ENCODE data around the gene UBE3D. TPM values are rescaled to one million over a fixed set of nuclear protein-coding genes. Genes with fewer than 3 reads are reported as not detected.

UBE3D gene
- 10 to 100 TPM in 1 of 3 donors, 1 to 10 TPM in 2; 8.0 to 10.3 (median 9.2) TPM for polyA plus RNA-seq (ENCODE audit: insufficient read length in 3 of 3)

DNA sequence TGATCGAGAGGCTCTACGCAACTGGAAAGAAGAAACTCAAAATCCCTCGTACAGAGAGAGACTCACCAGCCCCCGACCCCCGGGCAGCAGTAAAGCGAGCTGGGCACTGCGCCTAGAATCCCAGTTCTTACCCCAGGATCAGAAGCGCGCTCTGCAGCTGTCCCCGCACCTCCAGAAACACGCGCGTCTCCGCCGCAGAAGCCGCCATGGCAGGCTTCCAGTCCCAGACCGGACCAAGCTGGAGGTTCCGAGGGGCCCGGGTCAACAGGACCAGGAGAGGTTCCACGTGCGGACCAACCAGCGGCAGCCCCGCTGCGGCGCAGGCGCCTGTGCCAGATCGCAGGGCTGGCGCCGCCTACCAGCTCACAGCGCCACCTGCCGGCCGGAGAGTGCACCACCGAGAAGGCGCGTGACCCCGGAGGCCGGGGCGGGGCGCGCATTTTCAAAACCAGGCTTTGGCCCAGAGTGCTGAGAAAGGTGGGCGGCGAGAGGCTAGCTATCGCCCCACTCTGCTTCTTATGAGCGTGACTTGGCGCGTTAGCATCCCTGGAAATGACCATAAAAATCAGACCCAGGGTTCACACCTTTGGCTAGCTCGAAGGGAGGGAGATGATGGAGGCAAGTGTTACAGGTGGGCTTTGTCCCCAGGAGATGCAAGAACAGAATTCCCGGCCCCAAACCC, at the start of gene UBE3D:
UBE3D (minus strand) TSS at position 331 of the 682 bp plus-strand sequence; CDS start at position 208, 123 bp downstream.
- DNase-seq (ENCODE audit: low read depth in 3 of 3, low spot score in 2 of 3), result peak; percentile 58 to 75 (median 67)

- DNase-seq (ENCODE audit: low read depth in 3 of 3, low spot score in 2 of 3), result no peak
These were observed 48.5 kb upstream of the UBE3D start for GRCh38 chr6:83114164-83114563.

GRCh38 chr6:83113258-83113657, 47.6 kb upstream of the UBE3D start:
- no peak for DNase-seq (ENCODE audit: low read depth in 3 of 3, low spot score in 2 of 3)

DNA sequence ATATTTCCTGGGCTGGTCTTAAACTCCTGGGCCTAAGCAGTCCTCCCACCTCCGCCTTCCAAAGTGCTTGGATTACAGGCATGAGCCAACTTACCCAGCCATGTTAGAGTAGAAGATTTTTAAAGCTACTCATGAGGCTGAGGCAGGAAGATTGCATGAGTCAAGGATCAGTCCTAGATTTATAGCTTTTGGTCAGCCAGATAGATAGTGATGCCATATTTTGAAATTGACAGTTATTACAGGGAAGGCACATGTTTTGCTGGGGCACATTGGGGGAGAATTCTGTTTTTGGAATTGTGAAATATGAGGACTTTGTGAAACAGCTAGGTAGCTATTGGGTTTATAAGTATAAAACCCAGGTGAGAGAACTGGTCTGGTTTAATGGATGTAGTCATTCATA, 42.7 kb upstream of the UBE3D start:
- DNase-seq (ENCODE audit: low read depth in 3 of 3, low spot score in 2 of 3), result no peak

DNA sequence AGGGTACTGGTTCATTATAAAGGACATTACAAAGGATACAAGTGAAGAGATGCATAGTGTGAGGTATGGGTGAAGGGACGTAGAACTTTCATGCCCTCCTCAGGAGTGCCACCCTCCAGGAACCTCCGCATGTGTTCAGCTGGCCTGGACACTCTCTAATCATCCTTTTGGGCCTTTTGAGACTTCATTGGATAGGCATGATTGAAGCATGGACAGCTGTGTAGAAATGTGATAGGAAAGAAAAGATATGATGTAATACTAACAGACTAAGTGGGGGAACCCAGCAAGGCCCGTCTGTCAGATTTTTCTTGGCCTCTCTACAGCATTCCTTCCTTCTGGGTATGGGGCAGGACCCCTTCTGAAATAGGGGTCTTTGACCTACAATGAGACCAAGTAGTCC, 32.9 kb upstream of the UBE3D start:
- no peak for DNase-seq (ENCODE audit: low read depth in 3 of 3, low spot score in 2 of 3)

- no peak for DNase-seq (ENCODE audit: low read depth in 3 of 3, low spot score in 2 of 3)
These were observed 32.0 kb upstream of the UBE3D start for GRCh38 chr6:83097675-83098074.

DNA sequence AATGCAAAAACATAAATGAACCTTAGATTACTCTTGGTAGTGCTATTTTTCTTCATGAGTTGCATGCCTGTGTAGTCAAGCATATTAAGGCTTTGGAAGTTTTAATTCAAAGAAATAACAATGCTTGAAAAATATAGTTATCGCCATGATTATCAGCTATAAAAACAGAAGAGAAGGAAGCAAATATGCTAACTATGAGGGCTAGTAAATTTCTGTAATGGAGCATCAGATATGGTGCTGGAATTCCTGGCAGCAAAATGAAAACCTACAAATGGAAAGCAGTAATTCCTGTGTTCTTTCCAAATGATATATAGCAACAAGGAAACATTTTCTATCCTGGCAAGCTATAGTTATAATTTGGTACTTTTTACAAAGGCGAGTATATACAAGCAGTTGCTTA, 31.6 kb upstream of the UBE3D start:
- DNase-seq (ENCODE audit: low read depth in 3 of 3, low spot score in 2 of 3), result no peak

GRCh38 chr6:83096791-83097190, 31.1 kb upstream of the UBE3D start:
- no peak for DNase-seq (ENCODE audit: low read depth in 3 of 3, low spot score in 2 of 3)

DNA sequence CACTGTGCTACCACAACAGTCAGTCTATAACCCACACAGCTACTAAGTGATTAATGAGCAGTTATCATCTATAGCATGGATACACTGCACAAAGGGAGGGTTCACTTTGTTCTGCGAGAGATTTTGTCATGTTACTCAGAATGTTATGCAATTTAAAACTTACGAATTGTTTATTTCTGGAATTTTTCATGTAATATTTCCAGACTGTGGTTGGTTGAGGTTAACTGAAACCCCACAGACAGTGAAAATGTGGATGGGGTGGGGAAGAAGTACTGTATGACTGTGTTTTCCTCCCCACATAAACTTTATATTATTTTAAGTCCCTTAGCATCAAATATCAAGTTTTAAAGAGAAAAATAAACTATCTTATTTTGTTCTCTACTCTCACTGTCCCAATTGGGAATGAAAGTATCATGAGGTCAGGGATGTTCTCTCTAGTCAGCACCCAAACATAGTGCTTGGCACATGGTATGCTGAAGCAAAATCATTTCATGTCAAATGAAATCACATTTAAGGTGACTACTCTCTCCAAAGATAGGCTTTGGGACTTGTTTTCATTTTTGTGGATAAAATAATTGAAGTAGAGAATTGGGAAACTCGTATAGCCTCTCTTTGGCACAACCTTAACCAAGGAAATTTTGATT, 27.2 kb upstream of the UBE3D start:
- DNase-seq (ENCODE audit: low read depth in 3 of 3, low spot score in 2 of 3), result no peak

DNA sequence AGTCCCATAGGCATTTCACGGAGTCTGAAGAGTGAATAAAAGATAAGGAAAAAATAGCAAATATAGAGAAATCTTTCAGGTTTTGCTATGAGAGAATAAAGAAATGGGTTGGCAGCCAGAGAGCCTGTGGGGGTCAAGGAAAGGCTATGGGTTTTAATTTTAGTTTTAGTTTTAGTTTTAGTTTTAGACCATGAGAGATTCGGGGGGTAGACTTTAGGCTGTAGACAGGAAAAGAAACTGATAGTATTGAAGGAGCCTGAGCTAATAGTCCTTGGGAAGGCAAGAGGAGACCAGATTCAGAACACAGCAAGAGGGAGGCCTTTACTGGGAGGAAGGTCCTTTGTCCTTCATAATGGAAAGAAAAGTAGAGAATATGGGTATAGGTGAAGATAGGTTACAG, 21.1 kb upstream of the UBE3D start:
- DNase-seq (ENCODE audit: low read depth in 3 of 3, low spot score in 2 of 3), result no peak

- no peak for DNase-seq (ENCODE audit: low read depth in 3 of 3, low spot score in 2 of 3)
These were observed 17.8 kb upstream of the UBE3D start for GRCh38 chr6:83083476-83083875.

DNA sequence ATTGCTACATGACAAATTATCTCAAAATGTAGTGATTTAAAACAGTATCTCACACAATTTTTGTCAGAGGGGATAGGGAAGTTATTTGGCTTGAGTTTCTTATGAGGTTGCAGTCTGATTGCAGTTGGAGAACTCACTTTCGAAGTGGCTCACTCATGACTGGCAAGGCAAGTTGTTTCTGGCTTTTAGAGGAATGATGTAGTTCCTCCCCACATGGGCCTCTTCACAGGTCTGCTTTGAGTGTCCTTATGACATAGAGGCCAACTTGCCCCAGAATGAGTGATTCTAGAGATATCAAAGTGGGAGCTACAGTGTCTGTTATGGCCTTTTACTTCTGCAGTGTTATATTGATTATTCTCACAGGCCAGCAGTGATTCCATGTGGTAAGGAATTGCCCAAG, 8.0 kb upstream of the UBE3D start:
- DNase-seq (ENCODE audit: low read depth in 3 of 3, low spot score in 2 of 3), result no peak

- no peak for DNase-seq (ENCODE audit: low read depth in 3 of 3, low spot score in 2 of 3)
These were observed 7.1 kb upstream of the UBE3D start for GRCh38 chr6:83072726-83073125.

GRCh38 chr6:83071707-83072106, 6.1 kb upstream of the UBE3D start:
- no peak for DNase-seq (ENCODE audit: low read depth in 3 of 3, low spot score in 2 of 3)

DNA sequence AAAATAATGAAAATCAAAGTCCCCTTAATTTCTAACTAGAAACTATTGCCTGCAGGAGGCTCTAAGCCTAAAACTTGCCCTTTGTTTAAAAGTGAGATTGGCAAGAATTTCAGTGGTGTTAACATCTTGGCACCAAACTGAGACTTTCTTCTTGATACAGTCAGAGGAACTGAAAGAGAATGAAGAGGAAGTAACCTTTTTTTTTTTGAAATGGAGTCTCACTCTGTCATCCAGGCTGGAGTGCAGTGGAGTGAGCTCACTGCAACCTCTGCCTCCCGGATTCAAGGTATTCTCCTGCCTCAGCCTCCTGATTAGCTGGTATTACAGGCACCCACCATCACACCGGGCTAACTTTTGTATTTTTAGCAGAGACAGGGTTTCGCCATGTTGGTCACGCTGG, 5.4 kb upstream of the UBE3D start:
- DNase-seq (ENCODE audit: low read depth in 3 of 3, low spot score in 2 of 3), result no peak

DNA sequence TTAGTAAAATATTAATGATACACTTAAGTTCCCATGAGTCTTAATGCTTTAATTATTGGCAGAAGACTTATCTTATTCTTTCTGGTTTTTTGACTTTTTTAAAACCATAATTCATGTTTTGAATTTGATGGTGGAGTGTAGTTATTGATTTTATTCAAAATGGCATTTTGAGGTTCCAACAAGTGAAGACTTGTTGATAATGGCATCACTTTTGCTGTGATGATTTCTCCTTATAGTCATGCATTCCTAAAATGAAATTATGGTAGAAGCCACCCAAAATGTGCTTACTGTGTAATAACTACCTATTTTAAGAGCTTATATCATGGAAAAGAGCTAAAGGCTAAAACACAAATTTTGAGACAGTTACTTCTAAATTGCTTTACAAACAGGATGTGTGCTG, 4.0 kb upstream of the UBE3D start:
- DNase-seq (ENCODE audit: low read depth in 3 of 3, low spot score in 2 of 3), result no peak

GRCh38 chr6:83068616-83069015, 3.0 kb upstream of the UBE3D start:
- no peak for DNase-seq (ENCODE audit: low read depth in 3 of 3, low spot score in 2 of 3)

DNA sequence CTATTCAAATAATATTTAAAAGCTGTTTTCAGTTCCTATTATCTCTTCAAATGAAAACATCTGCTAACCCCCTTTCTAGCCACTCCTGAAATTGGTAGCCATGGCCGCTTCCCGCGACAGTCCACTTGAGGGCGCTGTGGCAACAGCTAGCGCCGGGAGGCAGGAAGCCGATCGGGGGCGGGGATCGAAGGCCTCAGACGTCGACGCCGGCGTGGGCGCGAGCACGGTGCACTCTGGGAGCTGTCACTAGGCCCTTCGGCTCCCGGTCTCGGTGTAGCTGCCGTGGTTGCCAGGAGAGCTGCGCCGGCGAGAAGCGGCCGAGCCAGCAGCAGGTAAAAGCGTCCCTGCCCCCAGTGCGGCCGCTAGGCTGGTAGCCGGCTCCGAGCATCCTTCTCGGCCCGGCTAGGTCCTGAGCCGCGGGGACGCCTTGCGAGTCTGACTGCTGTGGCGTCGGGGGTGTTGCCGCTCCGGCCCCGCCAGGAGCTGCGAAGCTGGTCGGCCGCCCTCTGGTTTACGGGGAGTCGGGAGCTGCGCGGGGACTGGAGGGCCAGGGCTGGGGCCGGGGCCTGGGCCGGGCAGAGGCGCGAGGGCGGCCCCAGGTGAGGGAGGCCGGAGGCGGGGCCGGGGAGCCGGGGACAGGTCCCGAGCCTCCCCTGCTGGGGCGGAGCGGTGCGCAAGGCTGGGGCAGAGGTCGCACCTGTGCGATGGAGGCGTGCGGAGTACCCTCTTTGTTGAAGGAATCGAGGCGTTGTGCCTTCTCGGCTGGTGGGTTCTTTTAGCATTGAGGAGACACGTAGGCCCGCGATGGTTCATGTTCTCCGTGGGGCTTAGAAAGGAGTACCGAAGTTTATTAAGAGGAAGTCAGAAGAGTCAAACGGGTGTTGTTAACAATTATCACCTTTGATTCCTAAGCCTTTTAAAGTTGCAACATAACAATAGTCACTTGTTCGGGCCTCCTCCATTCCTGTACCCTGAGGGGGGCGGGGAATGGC, 2.1 kb upstream of the UBE3D start, which contains the start of gene DOP1A:
DOP1A (plus strand) TSS at position 224 of the 992 bp plus-strand sequence. CDS start 29,307 bp downstream, outside the sequence.
- peak; percentile 80 to 89 (median 82) for DNase-seq (ENCODE audit: low read depth in 3 of 3, low spot score in 2 of 3)

GRCh38 chr6:83062225-83062624, 3.4 kb downstream of the UBE3D start:
- no peak for DNase-seq (ENCODE audit: low read depth in 3 of 3, low spot score in 2 of 3)

GRCh38 chr6:83061190-83061589, 4.5 kb downstream of the UBE3D start:
- no peak for DNase-seq (ENCODE audit: low read depth in 3 of 3, low spot score in 2 of 3)

DNA sequence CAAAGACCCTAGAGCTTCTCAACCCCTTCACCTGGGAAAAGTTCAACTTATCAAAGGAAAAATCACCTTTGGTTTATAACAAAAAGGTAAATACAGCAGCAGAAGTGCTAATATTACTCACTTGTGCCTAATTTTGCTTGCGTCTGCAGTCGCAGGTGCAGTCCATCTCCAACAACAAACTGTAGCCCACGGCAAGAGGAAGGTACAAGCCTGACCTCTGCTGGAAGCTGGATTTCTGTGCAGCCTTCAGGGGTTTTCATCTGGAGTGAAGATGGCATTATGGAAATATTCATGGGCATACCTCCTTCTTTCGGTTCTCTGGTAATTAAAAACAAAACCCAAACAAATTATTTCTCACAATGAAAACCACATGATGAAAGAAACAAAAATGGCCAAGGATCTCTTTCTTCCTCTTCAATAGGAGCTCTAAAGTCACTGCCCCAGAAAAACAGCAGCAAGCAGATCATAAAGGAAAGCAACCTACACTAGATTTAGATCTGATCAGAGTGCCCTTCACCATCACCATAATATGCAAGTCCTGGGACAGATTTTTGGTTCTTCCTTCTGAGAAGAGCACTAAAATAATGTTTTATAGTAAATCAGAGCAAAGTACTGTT, 7.8 kb downstream of the UBE3D start:
- DNase-seq (ENCODE audit: low read depth in 3 of 3, low spot score in 2 of 3), result peak in 1 of 3 donors; percentile 36

Measured in right renal cortex interstitium (tissue), 3 donors.